ENCODE measurements around the gene ATP9B. TPM values are rescaled to one million over a fixed set of nuclear protein-coding genes. Genes with fewer than 3 reads are reported as not detected.

Gene ATP9B
- total RNA-seq, 1 donor from 2014 or later: 50.3 TPM

GRCh38 chr18:79406708-79407107, 337.5 kb downstream of the ATP9B start:
- no peaks in the 10 kb centered on the region for H3K9me3 ChIP-seq
- DNase-seq (ENCODE audit: extremely low spot score in 2 of 2): no peak
- TF ChIP-seq POLR2AphosphoS5 (IDR thresholded peaks at IDR 0.05; ENCODE audit: insufficient read depth in 1 of 2, low read depth in 1 of 2): no peak
- TF ChIP-seq, protein P1, sequence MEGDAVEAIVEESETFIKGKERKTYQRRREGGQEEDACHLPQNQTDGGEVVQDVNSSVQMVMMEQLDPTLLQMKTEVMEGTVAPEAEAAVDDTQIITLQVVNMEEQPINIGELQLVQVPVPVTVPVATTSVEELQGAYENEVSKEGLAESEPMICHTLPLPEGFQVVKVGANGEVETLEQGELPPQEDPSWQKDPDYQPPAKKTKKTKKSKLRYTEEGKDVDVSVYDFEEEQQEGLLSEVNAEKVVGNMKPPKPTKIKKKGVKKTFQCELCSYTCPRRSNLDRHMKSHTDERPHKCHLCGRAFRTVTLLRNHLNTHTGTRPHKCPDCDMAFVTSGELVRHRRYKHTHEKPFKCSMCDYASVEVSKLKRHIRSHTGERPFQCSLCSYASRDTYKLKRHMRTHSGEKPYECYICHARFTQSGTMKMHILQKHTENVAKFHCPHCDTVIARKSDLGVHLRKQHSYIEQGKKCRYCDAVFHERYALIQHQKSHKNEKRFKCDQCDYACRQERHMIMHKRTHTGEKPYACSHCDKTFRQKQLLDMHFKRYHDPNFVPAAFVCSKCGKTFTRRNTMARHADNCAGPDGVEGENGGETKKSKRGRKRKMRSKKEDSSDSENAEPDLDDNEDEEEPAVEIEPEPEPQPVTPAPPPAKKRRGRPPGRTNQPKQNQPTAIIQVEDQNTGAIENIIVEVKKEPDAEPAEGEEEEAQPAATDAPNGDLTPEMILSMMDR (IDR thresholded peaks at IDR 0.05): no peak
- TF ChIP-seq POLR2A (IDR thresholded peaks at IDR 0.05): no peak
- H3K36me3 ChIP-seq: peaks cover 0 to 9% of the 10 kb centered on the region in 2 donors
- H3K4me1 ChIP-seq: peaks cover 34% of the 10 kb centered on the region
- H3K4me3 ChIP-seq: no peak overlapping the region
- H3K27me3 ChIP-seq: no peaks in the 10 kb centered on the region
- H3K27ac ChIP-seq: no peak overlapping the region
- intact Hi-C loops (cut with DNase I): no loop called here

DNA sequence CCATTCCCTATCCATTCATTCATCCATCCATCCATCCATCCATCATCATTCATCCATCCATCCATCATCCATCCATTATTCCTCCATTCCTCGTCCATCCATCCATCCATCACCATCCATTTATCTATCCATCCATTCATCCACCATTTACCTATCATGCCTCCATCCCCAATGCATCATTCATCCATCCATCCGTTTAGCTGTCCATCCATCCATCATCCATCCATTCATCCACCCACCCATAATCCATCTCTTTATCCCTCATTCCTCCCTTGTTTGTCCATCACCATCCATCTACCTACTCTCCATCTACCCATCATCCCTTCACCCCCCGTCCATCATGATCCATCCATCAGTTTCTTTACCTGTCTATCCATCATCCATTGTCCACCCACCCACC, 340.1 kb downstream of the ATP9B start:
- TF ChIP-seq POLR2A (IDR thresholded peaks at IDR 0.05) (no peak), POLR2AphosphoS5 (IDR thresholded peaks at IDR 0.05; ENCODE audit: insufficient read depth in 1 of 2, low read depth in 1 of 2) (no peak)
- TF ChIP-seq, protein P1 (IDR thresholded peaks at IDR 0.05): no peak
- Histone ChIP-seq H3K27me3 (no peaks in the 10 kb centered on the region), H3K4me1 (peaks cover 9% of the 10 kb centered on the region), H3K27ac (no peak overlapping the region), H3K9me3 (no peaks in the 10 kb centered on the region), H3K36me3 (peaks cover 0 to 15% of the 10 kb centered on the region in 2 donors), H3K4me3 (no peak overlapping the region)
- intact Hi-C loops (cut with DNase I): no loop called here
- no peak for DNase-seq (ENCODE audit: extremely low spot score in 2 of 2)

GRCh38 chr18:79410171-79410641, 341.0 kb downstream of the ATP9B start:
- DNase-seq (ENCODE audit: extremely low spot score in 2 of 2): no peak
- H3K9me3 ChIP-seq: no peaks in the 10 kb centered on the region
- H3K4me1 ChIP-seq: peaks cover 4% of the 10 kb centered on the region
- peaks cover 0 to 15% of the 10 kb centered on the region in 2 donors for H3K36me3 ChIP-seq
- no peak overlapping the region for H3K27ac ChIP-seq
- intact Hi-C loops (cut with DNase I): no loop called here
- no peaks in the 10 kb centered on the region for H3K27me3 ChIP-seq
- no peak overlapping the region for H3K4me3 ChIP-seq
- TF ChIP-seq, protein P1 (IDR thresholded peaks at IDR 0.05): no peak
- TF ChIP-seq POLR2A (IDR thresholded peaks at IDR 0.05) (no peak), POLR2AphosphoS5 (IDR thresholded peaks at IDR 0.05; ENCODE audit: insufficient read depth in 1 of 2, low read depth in 1 of 2) (no peak)

DNA sequence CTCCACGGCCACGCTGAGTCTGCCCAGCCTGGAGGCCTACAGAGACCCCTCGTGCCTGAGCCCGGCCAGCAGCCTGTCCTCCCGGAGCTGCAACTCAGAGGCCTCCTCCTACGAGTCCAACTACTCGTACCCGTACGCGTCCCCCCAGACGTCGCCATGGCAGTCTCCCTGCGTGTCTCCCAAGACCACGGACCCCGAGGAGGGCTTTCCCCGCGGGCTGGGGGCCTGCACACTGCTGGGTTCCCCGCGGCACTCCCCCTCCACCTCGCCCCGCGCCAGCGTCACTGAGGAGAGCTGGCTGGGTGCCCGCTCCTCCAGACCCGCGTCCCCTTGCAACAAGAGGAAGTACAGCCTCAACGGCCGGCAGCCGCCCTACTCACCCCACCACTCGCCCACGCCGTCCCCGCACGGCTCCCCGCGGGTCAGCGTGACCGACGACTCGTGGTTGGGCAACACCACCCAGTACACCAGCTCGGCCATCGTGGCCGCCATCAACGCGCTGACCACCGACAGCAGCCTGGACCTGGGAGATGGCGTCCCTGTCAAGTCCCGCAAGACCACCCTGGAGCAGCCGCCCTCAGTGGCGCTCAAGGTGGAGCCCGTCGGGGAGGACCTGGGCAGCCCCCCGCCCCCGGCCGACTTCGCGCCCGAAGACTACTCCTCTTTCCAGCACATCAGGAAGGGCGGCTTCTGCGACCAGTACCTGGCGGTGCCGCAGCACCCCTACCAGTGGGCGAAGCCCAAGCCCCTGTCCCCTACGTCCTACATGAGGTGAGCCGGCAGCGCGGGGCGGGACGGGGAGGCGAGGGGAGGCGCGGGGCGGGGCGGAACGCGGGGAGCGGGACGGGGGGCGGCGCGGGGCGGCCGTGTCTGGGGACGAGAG, 341.8 kb downstream of the ATP9B start:
- TF ChIP-seq, protein P1 (IDR thresholded peaks at IDR 0.05): no peak
- no peak for TF ChIP-seq POLR2AphosphoS5 (IDR thresholded peaks at IDR 0.05; ENCODE audit: insufficient read depth in 1 of 2, low read depth in 1 of 2)
- no peak for TF ChIP-seq POLR2A (IDR thresholded peaks at IDR 0.05)
- Histone ChIP-seq H3K4me3 (no peak overlapping the region), H3K4me1 (no peaks in the 10 kb centered on the region), H3K27ac (no peak overlapping the region), H3K27me3 (no peaks in the 10 kb centered on the region), H3K9me3 (no peaks in the 10 kb centered on the region), H3K36me3 (peaks cover 0 to 15% of the 10 kb centered on the region in 2 donors)
- intact Hi-C loops (cut with DNase I): no loop called here
- no peak for DNase-seq (ENCODE audit: extremely low spot score in 2 of 2)

Measured in vagina (tissue), 2 donors.